ENCODE results near the gene ZNF318.

DNA sequence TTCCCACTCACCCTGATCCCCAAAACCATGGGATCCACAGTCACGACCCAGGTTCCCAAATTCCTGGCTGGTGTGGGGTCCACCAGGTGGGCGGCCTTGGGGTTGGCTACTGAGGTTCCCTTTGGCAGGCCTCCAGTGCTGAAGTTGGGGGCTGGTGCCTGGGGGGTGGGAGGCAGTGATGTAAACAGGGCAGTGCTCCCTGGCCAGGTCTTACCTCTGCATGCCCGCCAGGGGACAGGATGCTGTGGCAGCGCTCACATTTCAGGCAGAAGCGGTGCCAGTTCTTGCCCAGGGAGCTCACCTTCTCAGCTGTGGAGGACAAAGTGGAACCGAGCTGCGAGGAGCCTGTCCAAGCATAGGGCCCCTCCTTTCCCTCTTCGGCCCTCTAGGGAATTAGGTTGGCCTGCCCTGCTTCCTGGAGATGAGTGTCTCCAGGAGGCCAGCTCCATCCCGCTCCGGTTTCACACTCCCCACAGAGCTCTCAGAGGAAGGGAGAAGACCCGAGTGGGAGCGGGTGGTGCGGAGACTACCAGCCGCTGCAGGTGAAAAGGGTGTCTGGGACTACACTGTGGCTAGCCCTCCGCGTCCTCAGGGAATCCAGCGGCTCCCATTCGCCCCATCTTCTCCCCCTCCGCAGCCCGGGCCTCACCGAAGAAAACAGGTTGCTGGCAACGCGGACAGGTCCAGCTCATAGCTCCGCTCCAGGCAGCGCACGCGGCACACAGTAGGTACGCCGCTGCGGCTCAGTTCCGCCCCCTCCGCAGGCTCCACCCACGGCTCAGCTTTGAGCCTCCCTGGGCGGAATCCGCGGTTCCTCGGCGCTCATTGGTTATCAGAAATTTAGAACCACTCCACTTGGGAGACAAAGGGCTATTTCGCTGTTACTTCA lies 61.1 kb downstream of the ZNF318 start, which contains the start of gene CRIP3:
- no peak for TF ChIP-seq ZNF274 (IDR thresholded peaks at IDR 0.05; ENCODE audit: low read depth, low read length)
- no peak for TF ChIP-seq YY1 (IDR thresholded peaks at IDR 0.05; ENCODE audit: insufficient read depth, insufficient read length)
- no peak for TF ChIP-seq SUZ12 (IDR thresholded peaks at IDR 0.05; ENCODE audit: extremely low read depth, insufficient read depth, insufficient read length)
